A549 (cell line): ENCODE data around the gene PFKFB3.

ENCODE experiments used
- CEBPB ChIP-seq, 2 experiments: fragments of >200 bp in 1 of 2; sonication (Bioruptor Twin) in 1 of 2; formaldehyde crosslinking in 1 of 2; IDR thresholded peaks; 2 replicates each; pipeline ENCODE4 v1.6.1; 2012 to 2016
- E2F6 ChIP-seq: IDR thresholded peaks from 2 replicates; pipeline ENCODE4 v1.6.1; 2012; ENCODE audit warnings: low read depth, borderline replicate concordance
- EP300 ChIP-seq, 2 experiments: fragments of >200 bp; sonication (Bioruptor Twin); formaldehyde crosslinking; IDR thresholded peaks; 2 replicates in 1 of 2; 3 replicates in 1 of 2; pipeline ENCODE4 v1.6.1; 2016 to 2017
- HMGXB4 ChIP-seq: fragments of 250-450 bp; sonication (Bioruptor Pico); IDR thresholded peaks from 2 replicates; pipeline ENCODE4 v1.5.0; 2021; ENCODE audit warnings: mild to moderate bottlenecking, moderate library complexity, borderline replicate concordance
- HOXB5 ChIP-seq: fragments of 250-450 bp; sonication (Bioruptor Pico); IDR thresholded peaks from 2 replicates; pipeline ENCODE4 v1.5.0; 2020; ENCODE audit warnings: mild to moderate bottlenecking, moderate library complexity
- MYC ChIP-seq: IDR thresholded peaks from 2 replicates; pipeline ENCODE4 v1.6.1; 2012; ENCODE audit warnings: mild to moderate bottlenecking, inconsistent platforms, low read length, improper control_type of control experiment, borderline replicate concordance
- POLR2A ChIP-seq: IDR thresholded peaks from 2 replicates; pipeline ENCODE4 v1.6.1; 2012; ENCODE audit warnings: mild to moderate bottlenecking, low read length
- RFX5 ChIP-seq: fragments of 450-650 bp; IDR thresholded peaks from 2 replicates; pipeline ENCODE4 v1.7.1; 2014; ENCODE audit warnings: antibody characterized with exemption, mild to moderate bottlenecking, moderate library complexity
- SREBF2 ChIP-seq: fragments of 450-650 bp; IDR thresholded peaks from 2 replicates; pipeline ENCODE4 v1.6.1; 2014; ENCODE audit warnings: mild to moderate bottlenecking, moderate library complexity
- TF ChIP-seq, protein P1 (sequence below): fragments of >200 bp; sonication (Bioruptor Twin); formaldehyde crosslinking; IDR thresholded peaks from 3 replicates; pipeline ENCODE4 v1.6.1; 2016
- TF ChIP-seq, protein P2 (sequence below): fragments of >200 bp; sonication (Bioruptor Twin); formaldehyde crosslinking; IDR thresholded peaks from 3 replicates; pipeline ENCODE4 v1.5.1; 2016

GRCh38 chr10:6211341-6211670 is 8.6 kb downstream of the PFKFB3 start:
- TF ChIP-seq EP300 (IDR thresholded peaks at IDR 0.05) = no peak
- TF ChIP-seq, protein P1, sequence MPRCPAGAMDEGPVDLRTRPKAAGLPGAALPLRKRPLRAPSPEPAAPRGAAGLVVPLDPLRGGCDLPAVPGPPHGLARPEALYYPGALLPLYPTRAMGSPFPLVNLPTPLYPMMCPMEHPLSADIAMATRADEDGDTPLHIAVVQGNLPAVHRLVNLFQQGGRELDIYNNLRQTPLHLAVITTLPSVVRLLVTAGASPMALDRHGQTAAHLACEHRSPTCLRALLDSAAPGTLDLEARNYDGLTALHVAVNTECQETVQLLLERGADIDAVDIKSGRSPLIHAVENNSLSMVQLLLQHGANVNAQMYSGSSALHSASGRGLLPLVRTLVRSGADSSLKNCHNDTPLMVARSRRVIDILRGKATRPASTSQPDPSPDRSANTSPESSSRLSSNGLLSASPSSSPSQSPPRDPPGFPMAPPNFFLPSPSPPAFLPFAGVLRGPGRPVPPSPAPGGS = no peak
- no peak for TF ChIP-seq RFX5
- TF ChIP-seq, protein P2, sequence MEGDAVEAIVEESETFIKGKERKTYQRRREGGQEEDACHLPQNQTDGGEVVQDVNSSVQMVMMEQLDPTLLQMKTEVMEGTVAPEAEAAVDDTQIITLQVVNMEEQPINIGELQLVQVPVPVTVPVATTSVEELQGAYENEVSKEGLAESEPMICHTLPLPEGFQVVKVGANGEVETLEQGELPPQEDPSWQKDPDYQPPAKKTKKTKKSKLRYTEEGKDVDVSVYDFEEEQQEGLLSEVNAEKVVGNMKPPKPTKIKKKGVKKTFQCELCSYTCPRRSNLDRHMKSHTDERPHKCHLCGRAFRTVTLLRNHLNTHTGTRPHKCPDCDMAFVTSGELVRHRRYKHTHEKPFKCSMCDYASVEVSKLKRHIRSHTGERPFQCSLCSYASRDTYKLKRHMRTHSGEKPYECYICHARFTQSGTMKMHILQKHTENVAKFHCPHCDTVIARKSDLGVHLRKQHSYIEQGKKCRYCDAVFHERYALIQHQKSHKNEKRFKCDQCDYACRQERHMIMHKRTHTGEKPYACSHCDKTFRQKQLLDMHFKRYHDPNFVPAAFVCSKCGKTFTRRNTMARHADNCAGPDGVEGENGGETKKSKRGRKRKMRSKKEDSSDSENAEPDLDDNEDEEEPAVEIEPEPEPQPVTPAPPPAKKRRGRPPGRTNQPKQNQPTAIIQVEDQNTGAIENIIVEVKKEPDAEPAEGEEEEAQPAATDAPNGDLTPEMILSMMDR = no peak
- TF ChIP-seq HMGXB4 (CRISPR knock-in tag) = no peak
- no peak for TF ChIP-seq POLR2A
- TF ChIP-seq E2F6 = no peak
- no peak for TF ChIP-seq SREBF2
- TF ChIP-seq CEBPB (IDR thresholded peaks at IDR 0.05) = no peak
- no peak for TF ChIP-seq HOXB5 (CRISPR knock-in tag)
- no peak for TF ChIP-seq MYC
